ENCODE data around the gene CAPN8.

Gene CAPN8

GRCh38 chr1:223700942-223701637, 35.6 kb upstream of the CAPN8 start:
- no peak for FAIRE-seq

DNA sequence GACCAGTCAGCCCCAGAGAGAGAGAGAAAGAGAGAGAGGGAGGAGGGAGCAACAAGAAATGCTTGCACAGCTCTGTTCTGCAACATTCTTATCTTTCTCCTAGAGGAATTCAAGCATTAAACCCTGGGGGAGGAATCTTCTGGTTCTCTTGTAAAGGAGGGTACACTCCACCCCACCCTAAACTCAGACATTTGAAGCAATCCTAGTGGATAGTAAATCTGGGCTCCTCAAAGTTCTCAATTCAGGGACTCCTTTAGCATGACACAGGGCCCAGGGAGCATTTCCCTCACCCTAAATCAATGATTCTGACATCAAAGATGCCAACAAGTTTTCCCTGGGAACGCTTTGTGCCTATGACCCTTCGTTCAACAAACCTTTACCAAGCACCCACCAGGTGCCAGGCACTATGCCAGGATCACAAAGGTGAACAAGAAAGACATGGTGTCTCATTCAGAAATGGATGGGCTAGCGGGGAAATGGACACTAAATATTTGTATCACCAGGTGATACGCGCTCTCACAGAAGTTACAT, 35.0 kb upstream of the CAPN8 start:
- no peak for FAIRE-seq

GRCh38 chr1:223695941-223696340, 30.4 kb upstream of the CAPN8 start:
- no peak for FAIRE-seq

GRCh38 chr1:223695014-223695548, 29.6 kb upstream of the CAPN8 start:
- FAIRE-seq, result no peak

DNA sequence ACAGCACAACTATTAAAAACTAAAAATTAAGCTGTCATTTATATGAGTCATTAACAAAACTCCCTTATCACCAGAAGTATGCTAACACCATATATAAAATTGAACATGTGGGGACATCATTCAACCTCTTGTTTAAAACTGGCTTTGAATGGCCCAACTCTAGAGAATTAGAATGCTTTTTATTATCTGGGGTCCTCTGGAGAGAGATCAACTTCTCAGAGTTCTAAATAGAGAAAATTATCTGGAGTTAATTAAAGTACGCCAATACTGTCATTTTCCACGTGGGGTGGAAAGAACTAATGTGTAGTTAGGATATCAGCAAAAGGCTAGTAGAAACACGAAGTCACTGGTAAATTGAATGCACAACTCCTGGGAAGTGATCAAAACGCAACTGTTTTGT, 25.6 kb upstream of the CAPN8 start:
- FAIRE-seq, result no peak

DNA sequence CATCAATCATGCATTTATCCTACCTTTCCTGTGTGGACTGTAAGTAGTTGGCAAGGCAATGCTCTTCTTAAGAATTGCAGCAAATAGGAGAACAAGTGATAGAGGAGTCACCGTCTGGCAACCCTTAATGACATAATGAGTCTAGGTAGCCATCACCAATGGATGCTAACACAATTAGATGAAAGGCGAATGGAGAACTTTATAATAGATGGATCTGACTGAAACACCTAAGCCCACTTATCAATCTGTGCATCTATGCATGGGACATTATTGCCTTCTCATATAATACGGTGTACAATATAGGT, 18.9 kb upstream of the CAPN8 start:
- FAIRE-seq, result no peak

- peak; percentile 81 for FAIRE-seq
Observed at GRCh38 chr1:223683586-223684487, 18.3 kb upstream of the CAPN8 start.

DNA sequence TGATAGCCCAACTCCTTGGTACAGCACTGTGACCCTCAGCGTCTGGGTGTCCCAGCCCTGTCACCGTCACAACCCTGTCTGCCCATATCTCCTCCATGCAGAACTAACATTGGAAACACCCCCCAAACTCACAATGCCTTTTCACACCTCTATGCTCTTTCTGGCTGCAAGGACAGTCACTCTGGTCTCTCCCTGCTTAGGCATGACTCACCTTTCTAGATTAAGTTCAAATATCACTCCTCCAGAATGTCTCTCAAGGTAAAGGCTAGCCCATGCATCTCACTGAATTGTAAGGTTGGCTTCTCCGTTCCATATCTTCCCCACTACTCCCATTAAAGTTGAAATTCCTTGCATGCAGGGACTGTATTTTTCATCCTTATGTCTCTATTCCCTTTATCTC, 17.0 kb upstream of the CAPN8 start:
- FAIRE-seq, result no peak

- FAIRE-seq, result no peak
Observed at GRCh38 chr1:223680188-223680587, 14.7 kb upstream of the CAPN8 start.

DNA sequence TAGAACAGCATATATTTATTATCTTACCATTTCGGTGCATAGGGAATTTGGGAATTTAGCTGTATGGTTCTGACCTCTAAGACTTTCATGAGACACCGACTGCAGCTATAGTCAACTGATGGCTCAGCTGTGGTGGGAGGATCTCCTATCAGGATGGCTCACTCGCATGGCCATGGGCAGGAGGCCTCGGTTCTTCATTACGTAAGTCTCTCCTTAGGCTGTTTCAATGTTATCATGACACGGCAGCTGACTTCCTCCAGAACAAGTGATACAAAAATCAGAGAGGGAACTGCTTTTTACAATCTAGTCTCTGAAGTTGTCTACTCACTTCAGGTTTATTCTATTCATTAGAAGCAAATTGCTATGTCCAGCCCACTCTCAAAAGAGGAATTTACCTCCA, 13.3 kb upstream of the CAPN8 start:
- no peak for FAIRE-seq

DNA sequence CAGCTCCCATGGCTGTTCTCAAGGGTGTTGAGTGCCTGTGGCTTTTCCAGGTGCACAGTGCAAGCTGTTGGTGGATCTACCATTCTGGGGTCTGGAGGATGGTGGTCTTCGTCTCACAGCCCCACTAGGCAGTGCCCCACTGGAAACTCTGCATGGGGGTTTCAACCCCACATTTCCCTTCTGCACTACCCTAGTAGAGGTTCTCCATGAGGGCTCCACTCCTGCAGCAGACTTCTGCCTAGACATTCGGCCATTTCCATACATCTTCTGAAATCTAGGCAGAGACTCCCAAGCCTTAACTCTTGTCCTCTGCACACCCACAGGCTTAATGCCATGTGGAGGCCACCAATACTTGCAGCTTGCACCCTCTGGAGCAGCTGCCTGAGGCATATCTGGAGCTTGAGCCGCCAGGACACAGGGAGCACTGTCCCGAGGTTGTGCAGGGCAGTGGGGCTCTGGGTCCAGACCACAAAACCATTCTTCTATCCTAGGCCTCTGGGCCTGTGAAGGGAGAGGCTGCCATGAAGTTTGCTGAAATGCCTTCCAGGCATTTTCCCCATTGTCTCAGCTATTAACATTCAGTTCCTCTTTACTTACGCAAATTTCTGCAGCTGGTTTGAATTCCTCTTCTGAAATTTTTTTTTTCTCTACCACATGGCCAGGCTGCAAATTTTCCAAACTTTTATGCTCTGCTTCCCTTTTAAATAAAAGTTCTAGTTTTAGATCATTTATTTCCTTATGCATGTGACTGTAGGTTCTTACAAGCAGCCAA, 8.8 kb upstream of the CAPN8 start:
- FAIRE-seq, result no peak

- no peak for FAIRE-seq
Observed at GRCh38 chr1:223670458-223671159, 5.1 kb upstream of the CAPN8 start.

DNA sequence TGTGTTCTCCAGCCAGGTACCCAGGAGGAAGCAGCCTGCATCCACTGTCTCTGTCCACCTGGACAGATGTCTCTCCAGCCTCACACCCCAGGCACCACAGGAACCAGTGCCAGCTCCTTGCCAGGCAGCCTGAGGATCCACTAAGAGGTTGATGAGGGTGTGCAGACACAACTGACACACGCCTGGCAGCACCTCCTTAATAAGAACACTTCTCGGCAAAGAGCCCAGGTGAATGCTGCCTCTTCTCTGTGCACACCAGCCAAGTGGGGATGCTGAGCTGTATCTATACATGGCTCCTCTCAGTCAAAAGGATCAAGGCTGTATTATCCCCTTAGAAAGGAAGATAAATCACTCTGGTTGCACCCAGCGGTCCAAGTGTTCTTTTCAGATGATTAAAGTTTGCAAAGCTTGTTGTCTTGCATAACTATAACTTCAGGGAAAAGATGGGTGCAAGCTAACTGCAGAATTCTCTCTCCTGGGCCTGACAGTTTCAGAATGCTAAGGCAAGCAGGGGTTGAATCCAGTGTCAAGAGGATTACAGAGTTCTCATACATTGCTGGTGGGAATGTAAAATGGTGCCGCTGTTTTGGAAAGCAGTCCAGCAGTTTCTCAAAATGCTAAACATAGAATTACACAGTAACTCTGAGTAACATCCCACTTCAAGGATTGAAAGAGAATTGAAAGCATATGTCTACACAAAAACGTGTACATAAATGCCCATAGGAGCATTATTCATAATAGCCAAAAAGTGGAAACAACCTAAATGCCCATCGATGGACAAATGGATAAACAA, 3.7 kb upstream of the CAPN8 start:
- FAIRE-seq, result no peak

GRCh38 chr1:223667484-223668182, 2.1 kb upstream of the CAPN8 start:
- no peak for FAIRE-seq

DNA sequence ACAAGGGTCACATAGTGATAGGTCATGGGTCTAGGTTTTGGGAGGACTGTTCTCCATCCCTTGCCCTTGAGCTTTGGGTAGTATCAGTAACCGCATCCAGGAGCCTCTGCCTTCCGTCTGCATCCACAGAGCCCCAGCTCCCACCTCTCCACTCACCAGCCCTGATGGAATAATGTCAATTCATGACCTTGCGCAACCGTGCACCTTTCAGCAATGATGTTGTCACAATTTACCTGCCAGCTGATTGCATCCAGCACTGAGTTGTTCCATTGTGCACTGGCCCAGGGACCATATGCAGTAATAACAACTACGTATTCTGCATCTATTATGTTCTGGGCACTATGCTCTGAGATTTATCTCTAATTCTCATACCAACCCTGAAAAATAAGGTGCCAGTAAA, 1.4 kb downstream of the CAPN8 start:
- no peak for FAIRE-seq

GRCh38 chr1:223662943-223663342, 2.6 kb downstream of the CAPN8 start:
- no peak for FAIRE-seq

- no peak for FAIRE-seq
Observed at GRCh38 chr1:223659711-223660110, 5.8 kb downstream of the CAPN8 start.

GRCh38 chr1:223657978-223658377, 7.5 kb downstream of the CAPN8 start:
- no peak for FAIRE-seq

DNA sequence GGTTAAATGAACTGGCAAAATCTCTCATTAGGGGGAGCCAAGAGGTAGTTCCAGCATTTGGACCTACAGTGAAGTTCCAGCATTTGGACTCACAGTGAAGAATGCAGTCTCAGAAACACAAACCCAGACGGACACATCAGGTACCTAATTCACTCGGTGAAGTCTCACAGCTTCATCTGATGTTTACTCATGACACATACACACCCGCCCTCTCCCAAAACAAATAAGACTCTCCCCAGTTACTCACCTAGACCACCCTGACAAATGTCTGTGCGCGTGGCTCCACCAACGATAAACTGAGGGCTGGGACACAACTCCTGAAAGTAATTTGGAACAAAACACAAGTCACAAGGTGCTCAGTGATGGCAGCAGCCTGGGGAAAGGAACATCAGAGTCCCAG, 11.4 kb downstream of the CAPN8 start:
- FAIRE-seq, result no peak

- no peak for FAIRE-seq
Observed at GRCh38 chr1:223653431-223653830, 12.1 kb downstream of the CAPN8 start.

- no peak for FAIRE-seq
Observed at GRCh38 chr1:223653015-223653414, 12.5 kb downstream of the CAPN8 start.

Data from islet of Langerhans (tissue), 1 donor.